Activated naive CD4-positive, alpha-beta T cell treated with anti-CD3 and anti-CD28 coated beads, Interleukin-2, amount 10 ng/mL, durations not matched to agents 7 days and 5 days (primary cell): Measurements from ENCODE around the gene ATOH8.

ENCODE experiments used
- CTCF ChIA-PET: fragments of 350-600 bp; sonication (Branson Sonifier 250); formaldehyde crosslinking; loops from one replicate; lab custom pipeline; 2021; ENCODE audit warnings: antibody characterized with exemption; lab: Charles Lee
- DNase-seq: peaks from one replicate; pipeline ENCODE4 v3.0.0-alpha.2; 2020
- H3K27ac Mint-ChIP-seq: one replicate; pipeline ENCODE4 v1.8.0; 2021; ENCODE audit warnings: mild to moderate bottlenecking, moderate library complexity, mixed read lengths
- H3K27me3 Mint-ChIP-seq: one replicate; pipeline ENCODE4 v1.8.0; 2021; ENCODE audit warnings: mild to moderate bottlenecking, mixed read lengths
- H3K36me3 Mint-ChIP-seq: one replicate; pipeline ENCODE4 v1.8.0; 2021; ENCODE audit warnings: mixed read lengths
- H3K4me1 Mint-ChIP-seq: one replicate; pipeline ENCODE4 v1.8.0; 2021; ENCODE audit warnings: mixed read lengths
- H3K4me3 Mint-ChIP-seq: one replicate; pipeline ENCODE4 v1.8.0; 2021; ENCODE audit warnings: mild to moderate bottlenecking, moderate library complexity, mixed read lengths
- H3K9me3 Mint-ChIP-seq: one replicate; pipeline ENCODE4 v1.8.0; 2021; ENCODE audit warnings: mixed read lengths

ATOH8 gene

DNA sequence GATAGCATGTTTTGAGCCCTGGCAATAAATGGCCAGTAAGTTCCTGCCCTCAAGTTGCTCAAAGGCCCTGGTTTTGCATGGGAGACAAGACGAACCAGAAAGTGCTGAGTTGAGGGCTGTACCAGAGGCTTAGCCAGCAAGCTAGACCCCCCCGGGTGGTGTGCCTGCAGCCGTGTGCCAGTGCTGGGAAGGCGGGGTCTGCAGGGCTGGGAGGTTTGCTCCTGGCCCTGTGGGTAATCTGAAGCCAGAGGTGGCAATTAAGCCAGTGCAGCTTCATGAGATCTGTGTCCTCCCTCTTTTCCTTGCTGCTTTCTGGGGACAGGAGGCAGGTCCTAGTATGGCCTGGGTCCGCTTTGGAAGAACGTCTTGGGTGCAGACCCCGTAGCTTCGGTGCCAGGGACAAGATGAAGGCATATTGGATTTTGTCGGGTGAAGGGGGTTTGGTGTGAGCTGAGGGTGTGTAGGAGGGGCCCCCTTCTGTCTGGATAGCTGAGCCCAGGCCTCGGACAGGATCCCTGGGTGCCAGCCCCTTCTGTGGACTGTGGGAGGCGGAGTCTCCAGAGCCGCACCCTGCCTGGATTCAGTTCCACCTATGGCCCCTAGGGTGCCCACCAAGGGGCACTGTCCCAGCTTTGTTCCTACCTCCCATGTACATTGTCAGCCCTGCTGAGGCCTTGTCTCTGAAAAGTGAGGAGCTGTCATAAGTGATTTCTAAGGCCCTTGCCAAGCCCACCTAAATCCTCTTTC lies 15.6 kb downstream of the ATOH8 start:
- no peak for DNase-seq
- Mint-ChIP-seq H3K4me3 (no peak overlapping the region), H3K27ac (no peak overlapping the region), H3K36me3 (no peaks in the 10 kb centered on the region), H3K4me1 (no peaks in the 10 kb centered on the region), H3K9me3 (no peaks in the 10 kb centered on the region), H3K27me3 (peaks cover 97% of the 10 kb centered on the region)
- CTCF ChIA-PET, result interaction anchor here (1.3 to 1.6 kb wide), 2 partner anchors 9 to 14 kb away, joined by 3 to 6 read pairs; no protein-coding TSS in a partner anchor

DNA sequence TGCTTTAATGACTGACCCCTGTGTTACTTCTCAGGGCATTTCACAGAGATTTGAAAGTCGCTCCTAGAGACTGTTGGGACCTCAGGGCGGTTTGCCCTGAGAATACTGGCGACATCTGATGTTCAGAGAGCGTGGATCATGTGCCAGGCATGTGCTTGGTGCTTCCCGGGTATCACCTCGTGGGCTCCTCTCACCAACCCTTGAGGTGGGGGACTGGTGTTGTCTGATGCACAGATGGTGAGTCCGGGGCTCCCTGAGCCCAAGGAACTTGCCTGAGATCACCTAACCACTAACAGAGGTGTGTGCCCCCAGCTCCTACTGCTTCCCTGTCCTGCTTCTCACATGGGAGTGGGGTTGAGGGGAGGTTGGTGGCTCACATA lies 16.2 kb downstream of the ATOH8 start:
- CTCF ChIA-PET, result interaction anchor here (1.3 to 1.6 kb wide), 3 partner anchors 10 to 17 kb away, joined by 3 to 6 read pairs (median 3); no protein-coding TSS in a partner anchor
- Mint-ChIP-seq H3K4me1 (no peaks in the 10 kb centered on the region), H3K4me3 (no peak overlapping the region), H3K36me3 (no peaks in the 10 kb centered on the region), H3K27ac (no peak overlapping the region), H3K27me3 (peaks cover 96% of the 10 kb centered on the region), H3K9me3 (no peaks in the 10 kb centered on the region)
- no peak for DNase-seq

DNA sequence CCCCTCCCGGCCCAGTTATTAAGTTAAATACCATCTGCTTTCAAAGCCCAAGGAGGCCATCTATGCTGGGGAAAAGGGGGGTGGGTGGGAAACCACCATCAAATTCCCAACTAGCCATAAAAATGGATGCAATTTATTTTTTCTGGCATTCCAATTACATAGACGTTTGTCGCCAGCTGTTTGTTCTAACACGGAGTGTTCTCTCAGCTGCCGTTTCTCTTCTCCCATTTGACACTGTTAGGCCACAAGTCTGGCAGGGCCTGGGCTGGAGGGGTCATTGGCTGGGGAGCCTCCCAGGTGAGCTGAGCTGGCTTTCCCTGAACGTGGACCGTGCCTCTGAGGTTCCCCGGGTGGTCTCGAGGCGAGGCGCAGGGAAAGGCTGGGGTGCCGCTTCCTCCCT lies 16.6 kb downstream of the ATOH8 start:
- H3K4me1 Mint-ChIP-seq, result no peaks in the 10 kb centered on the region
- H3K36me3 Mint-ChIP-seq, result no peaks in the 10 kb centered on the region
- H3K27me3 Mint-ChIP-seq, result peaks cover 95% of the 10 kb centered on the region

DNA sequence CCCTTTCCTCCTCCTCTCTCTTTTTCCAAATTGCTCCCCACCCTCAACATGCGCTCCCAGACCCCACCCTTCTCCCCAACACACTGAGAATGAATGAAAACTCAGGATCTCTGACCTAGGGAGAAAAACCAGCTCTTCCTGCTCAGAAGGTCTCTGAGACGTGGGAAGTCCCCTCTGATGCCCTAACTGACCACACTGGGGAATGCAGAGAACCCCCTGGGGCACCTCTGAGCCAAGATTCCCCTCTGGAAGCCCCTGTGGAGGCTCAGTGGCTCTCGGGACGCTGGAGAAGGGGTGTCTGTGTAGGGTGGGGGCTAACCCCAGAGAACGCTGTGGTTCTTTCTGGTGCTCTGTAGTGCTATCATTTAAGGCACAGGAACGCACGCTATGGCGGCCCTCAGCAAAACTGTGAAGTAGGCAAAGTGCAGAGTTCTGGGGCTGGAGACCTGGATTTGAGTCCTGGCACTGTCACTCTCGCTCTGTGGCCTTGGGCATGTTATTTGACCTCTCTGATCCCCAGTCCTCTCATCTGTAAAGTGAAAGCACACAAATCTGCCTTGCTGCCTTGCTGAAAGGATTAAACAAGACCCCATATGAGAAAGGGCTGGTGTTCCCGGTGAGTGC lies 17.1 kb downstream of the ATOH8 start:
- no peaks in the 10 kb centered on the region for H3K9me3 Mint-ChIP-seq
- CTCF ChIA-PET, result interaction anchor here (1.0 to 1.5 kb wide), 2 partner anchors 18 to 43 kb away, joined by 3 to 4 read pairs; no protein-coding TSS in a partner anchor
- H3K27me3 Mint-ChIP-seq, result peaks cover 95% of the 10 kb centered on the region
- H3K4me3 Mint-ChIP-seq, result no peak overlapping the region
- H3K36me3 Mint-ChIP-seq, result no peaks in the 10 kb centered on the region
- no peak overlapping the region for H3K27ac Mint-ChIP-seq
- no peaks in the 10 kb centered on the region for H3K4me1 Mint-ChIP-seq
- no peak for DNase-seq

More for the DNA sequence above, 16.6 kb downstream of the ATOH8 start:
- CTCF ChIA-PET, result interaction anchor here (1.5 to 1.6 kb wide), 2 partner anchors 10 to 18 kb away, joined by 3 to 6 read pairs; no protein-coding TSS in a partner anchor
- no peak for DNase-seq
- Mint-ChIP-seq H3K27ac (no peak overlapping the region), H3K4me3 (no peak overlapping the region), H3K9me3 (no peaks in the 10 kb centered on the region)

DNA sequence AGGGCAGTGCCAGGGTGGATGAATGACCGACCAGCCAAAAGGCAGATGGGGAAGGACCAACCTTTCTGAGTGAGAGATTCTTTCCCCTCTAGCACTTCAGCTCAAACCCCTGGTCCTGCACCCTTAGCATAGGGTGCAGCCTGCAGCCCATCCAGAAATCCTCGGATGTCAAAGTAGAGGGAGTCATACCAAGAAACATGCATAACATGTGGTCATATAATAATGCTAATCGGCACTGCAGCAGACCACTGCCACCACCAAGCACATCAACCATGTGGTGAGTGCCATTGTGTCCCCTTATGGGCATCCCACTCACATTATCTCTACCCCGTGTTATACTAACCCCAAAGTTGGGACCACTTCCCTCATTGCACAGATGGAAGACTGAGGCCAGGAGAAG lies 17.7 kb downstream of the ATOH8 start:
- no peak overlapping the region for H3K4me3 Mint-ChIP-seq
- CTCF ChIA-PET, result interaction anchor here (0.9 to 1.5 kb wide), 5 partner anchors 11 to 42 kb away, joined by 3 to 4 read pairs (median 3); no protein-coding TSS in a partner anchor
- no peaks in the 10 kb centered on the region for H3K9me3 Mint-ChIP-seq
- H3K4me1 Mint-ChIP-seq, result no peaks in the 10 kb centered on the region
- H3K27me3 Mint-ChIP-seq, result peaks cover 95% of the 10 kb centered on the region
- no peak for DNase-seq
- H3K36me3 Mint-ChIP-seq, result no peaks in the 10 kb centered on the region
- no peak overlapping the region for H3K27ac Mint-ChIP-seq

DNA sequence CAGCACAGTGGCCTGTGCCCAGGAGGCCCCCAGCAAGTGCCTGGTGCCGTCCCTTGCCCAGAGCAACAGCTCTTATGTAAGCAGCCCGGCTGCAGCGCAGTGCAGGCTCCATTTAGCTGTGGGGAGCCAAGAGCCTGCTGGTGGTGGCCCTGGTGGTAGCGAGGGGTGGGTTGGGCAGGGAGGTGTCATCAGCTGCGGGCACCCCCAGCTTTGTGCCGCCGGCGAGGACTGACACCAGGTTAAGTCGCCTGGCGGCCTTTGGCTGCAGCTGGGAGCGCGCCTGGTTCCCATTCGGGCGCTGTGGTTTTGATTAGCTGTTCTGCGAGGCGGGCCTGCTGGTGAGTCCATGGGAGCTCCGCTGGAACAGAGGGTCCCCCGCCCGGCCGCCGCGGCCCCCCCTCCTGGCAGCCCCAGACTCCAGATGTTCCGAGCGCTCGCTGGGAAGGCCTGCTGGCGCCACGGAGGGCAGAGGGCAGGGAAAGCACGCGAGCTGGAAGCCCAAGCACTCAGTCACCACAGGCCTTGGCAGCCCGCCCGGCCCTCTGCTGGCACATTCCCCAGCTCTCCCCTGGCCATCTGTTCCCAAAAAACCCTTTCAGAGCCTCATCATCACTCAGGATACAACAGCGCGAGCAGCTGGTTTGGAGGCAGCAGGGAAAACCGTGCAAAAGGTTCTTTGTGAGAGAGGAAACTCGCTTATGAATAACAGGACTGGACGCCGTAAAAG lies 18.4 kb downstream of the ATOH8 start:
- CTCF ChIA-PET, result interaction anchor here (0.9 to 1.1 kb wide), 5 partner anchors 11 to 42 kb away, joined by 3 to 4 read pairs (median 3); no protein-coding TSS in a partner anchor
- Mint-ChIP-seq H3K4me1 (no peaks in the 10 kb centered on the region), H3K27ac (no peak overlapping the region), H3K27me3 (peaks cover 93% of the 10 kb centered on the region), H3K4me3 (no peak overlapping the region), H3K36me3 (no peaks in the 10 kb centered on the region), H3K9me3 (no peaks in the 10 kb centered on the region)
- no peak for DNase-seq

DNA sequence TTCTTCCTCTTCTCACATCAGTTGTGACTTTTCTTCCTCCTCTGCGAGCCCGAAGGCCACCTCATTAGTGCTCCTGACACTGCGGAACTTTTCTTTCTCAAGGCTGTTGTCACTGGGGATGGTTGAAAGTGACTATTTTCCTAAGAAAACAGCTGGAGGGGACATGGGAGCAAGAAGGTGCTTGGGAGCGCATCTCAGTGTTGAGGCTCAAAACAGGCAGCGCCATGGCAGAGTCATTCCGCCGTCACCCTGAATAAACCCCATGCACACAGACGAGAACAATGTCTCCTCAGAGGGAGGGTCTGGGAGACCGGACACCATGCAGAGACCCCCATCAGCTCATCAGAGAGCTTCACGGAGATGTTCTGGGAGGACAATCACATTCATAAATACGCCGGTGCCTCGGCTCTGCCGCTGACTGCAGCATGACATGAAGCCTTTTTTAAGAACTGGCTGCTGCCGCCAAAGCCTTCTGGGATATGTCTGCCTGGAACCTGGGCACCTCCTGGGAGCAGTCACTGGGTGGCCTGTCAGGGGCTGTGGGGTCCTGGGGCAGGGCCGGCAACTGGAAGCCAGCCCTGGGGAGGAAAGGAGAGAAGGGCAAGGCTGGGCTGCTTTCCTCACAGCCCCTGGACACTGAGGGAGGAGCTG lies 19.2 kb downstream of the ATOH8 start:
- no peaks in the 10 kb centered on the region for H3K4me1 Mint-ChIP-seq
- no peak for DNase-seq
- peaks cover 92% of the 10 kb centered on the region for H3K27me3 Mint-ChIP-seq
- H3K27ac Mint-ChIP-seq, result no peak overlapping the region
- H3K4me3 Mint-ChIP-seq, result no peak overlapping the region
- H3K36me3 Mint-ChIP-seq, result no peaks in the 10 kb centered on the region
- CTCF ChIA-PET, result interaction anchor here (1.0 to 1.1 kb wide), 2 partner anchors 23 to 41 kb away, joined by 3 read pairs; no protein-coding TSS in a partner anchor
- H3K9me3 Mint-ChIP-seq, result no peaks in the 10 kb centered on the region

DNA sequence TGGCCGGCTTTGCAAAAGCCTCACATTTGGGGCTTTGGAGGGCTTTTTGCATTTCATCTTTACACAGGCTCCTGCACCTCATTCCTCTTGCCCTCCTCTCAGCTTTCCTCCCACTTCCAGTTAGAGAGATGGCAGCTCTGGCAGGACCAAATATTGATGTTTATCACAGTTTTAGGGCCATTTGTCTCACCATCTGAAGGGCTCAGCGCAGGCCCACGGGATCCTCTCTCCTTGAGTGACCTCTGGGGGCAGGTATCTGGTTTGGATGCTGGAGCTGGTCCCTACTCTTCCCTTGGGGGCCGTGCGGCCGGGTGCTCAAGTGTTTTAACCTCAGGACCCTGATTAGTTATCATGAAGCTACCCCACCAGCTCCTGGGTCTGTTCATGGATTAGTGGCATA lies 19.9 kb downstream of the ATOH8 start:
- Mint-ChIP-seq H3K27ac (no peak overlapping the region), H3K27me3 (peaks cover 84% of the 10 kb centered on the region)
- CTCF ChIA-PET, result interaction anchor here (1.1 kb wide), 1 partner anchor 24 kb away, joined by 3 read pairs; no protein-coding TSS in a partner anchor

DNA sequence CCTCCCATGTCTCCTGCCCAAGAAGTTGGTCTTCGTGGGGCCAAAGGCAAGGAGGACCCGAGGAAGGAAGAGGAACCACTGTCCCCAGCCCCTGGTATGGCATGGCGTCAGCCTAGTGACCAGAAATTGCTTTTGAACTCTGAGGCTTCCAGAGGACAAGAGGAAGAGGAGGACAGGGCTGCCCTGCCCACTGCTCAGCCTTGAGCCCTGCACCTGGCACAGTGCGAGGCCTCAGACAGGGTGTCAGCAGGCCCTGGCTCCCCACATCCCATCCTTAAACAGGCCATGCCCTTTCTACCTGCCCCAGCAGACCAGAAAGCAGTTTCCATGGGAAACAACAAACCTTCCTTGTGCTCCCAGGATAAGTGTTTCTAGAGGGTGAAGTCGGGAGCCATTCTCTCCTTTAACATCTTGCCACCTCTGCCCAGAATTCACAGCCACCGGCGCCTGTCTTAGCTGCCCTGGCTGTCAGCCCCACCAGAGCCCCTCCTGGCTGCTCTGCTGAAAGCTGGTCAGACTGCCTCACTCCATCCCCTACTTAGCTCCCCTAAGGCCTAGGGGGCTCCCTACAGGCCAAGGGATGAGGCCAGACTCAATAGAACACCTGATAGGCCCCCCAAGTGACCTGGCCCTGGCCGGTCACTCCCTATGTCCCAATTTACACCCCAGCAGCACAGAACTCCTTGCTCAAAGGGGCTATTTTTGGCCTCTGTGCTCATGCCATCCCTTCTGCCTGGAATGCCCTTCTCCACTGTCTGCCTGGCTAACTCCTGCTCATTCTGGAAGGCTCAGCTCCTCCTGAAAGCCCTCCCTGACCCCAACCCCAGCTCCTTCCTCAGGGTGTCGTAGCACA lies 20.6 kb downstream of the ATOH8 start:
- Mint-ChIP-seq H3K27me3 (peaks cover 78% of the 10 kb centered on the region), H3K36me3 (no peaks in the 10 kb centered on the region), H3K27ac (no peak overlapping the region), H3K4me3 (no peak overlapping the region), H3K9me3 (no peaks in the 10 kb centered on the region), H3K4me1 (no peaks in the 10 kb centered on the region)
- CTCF ChIA-PET, result interaction anchor here (1.1 to 2.0 kb wide), 2 partner anchors 24 to 39 kb away, joined by 3 to 6 read pairs; no protein-coding TSS in a partner anchor
- DNase-seq, result no peak

More for the DNA sequence above, 19.9 kb downstream of the ATOH8 start:
- H3K4me1 Mint-ChIP-seq, result no peaks in the 10 kb centered on the region
- DNase-seq, result no peak
- no peak overlapping the region for H3K4me3 Mint-ChIP-seq
- H3K9me3 Mint-ChIP-seq, result no peaks in the 10 kb centered on the region
- no peaks in the 10 kb centered on the region for H3K36me3 Mint-ChIP-seq

DNA sequence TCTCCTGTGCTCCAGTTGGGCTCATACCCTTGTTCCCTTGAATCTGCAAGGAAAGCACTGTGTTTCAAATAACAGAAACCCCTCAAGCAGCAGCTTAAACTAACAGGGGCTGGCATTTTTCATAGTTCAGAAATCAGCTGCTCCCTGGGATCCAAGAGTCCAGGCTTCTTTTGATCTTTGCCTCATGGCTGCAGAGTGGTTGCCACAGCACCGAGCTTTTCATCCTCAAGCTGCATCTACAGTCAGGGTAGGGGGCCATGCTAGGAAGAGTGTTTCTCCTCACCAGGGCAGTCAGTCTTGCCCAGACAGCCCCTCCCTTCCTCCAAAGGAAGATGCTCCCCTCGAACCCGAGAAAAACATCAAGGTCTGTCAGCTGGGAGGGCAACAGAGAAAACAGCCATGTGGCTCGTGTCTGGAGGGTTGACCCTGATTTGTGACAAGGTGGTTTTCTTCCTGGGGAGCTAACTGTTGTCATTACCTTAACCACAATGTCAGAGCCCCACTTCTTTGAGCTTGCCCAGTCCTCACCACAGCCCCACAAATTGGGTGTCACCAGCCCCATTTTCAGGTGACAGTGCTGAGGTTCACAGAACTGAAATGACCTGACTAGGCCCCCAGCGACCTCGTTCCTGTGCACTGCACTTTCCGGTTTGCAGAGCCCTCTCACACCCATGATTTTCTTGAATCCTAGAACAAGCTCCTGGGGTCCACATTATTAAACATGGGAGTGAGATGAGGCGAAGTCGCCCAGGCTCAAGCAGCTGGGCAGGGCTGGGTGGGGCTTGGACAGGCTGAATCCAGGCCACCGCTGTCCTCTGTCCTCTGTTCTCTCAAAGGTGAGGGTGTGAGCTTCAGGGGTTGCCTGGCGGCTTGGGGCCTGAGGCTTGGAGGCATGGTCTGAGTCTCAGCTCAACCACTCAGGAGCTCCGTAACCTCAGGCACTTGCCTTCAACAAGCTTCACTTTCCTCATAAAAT lies 21.9 kb downstream of the ATOH8 start:
- CTCF ChIA-PET, result interaction anchor here (1.0 to 2.0 kb wide), 5 partner anchors 17 to 97 kb away, joined by 3 to 6 read pairs (median 3); no protein-coding TSS in a partner anchor
- H3K4me3 Mint-ChIP-seq, result no peak overlapping the region
- no peaks in the 10 kb centered on the region for H3K4me1 Mint-ChIP-seq
- H3K36me3 Mint-ChIP-seq, result no peaks in the 10 kb centered on the region
- no peaks in the 10 kb centered on the region for H3K9me3 Mint-ChIP-seq
- no peak overlapping the region for H3K27ac Mint-ChIP-seq
- peaks cover 72% of the 10 kb centered on the region for H3K27me3 Mint-ChIP-seq
- DNase-seq, result no peak

DNA sequence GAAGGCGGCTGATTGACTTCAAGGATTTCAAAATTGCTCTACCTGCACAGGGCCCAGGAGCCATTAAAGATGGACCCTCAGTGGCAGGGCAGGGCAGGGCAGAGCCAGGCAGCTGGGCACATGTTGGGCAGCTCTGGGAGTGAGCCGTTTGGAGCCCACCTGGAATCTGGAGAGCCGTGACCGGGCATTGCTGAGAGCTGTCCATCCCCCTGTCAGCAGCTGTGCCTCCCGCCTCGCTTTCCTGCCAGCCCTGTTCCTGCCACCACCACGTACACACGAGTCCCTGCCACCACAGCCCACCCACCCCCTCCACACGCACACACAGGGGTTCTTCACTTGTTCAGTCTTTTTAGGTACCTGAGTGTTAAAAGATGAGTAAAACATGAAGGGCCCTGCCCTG lies 22.9 kb downstream of the ATOH8 start:
- CTCF ChIA-PET, result interaction anchor here (1.0 to 1.4 kb wide), 3 partner anchors 16 to 98 kb away, joined by 3 read pairs; no protein-coding TSS in a partner anchor
- Mint-ChIP-seq H3K27me3 (peaks cover 72% of the 10 kb centered on the region), H3K27ac (no peak overlapping the region), H3K4me3 (no peak overlapping the region), H3K9me3 (no peaks in the 10 kb centered on the region), H3K36me3 (no peaks in the 10 kb centered on the region), H3K4me1 (no peaks in the 10 kb centered on the region)
- no peak for DNase-seq

DNA sequence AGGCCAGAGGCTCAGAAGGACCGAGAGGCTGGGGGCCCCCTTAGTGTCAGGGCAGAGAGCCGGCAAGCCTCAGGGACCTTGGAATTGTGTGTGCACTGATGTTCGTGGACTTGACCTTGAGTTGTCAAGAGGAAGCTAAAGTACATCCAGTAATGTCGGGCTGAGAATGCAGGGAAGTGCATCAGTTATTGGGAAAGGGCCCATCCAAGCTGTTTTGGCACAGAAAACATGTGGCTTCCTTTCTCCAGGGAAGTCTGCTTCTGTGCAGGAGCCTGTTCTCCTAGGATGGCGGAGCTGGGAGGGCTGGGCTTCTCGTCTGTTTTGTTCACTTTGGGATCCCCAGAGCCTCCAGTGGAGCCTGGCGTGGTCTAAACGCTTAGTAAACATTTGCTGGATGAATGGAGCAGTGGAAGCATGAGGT lies 23.7 kb downstream of the ATOH8 start:
- CTCF ChIA-PET, result no interaction called here
- no peaks in the 10 kb centered on the region for H3K4me1 Mint-ChIP-seq
- peaks cover 64% of the 10 kb centered on the region for H3K27me3 Mint-ChIP-seq

More for the DNA sequence above, 23.7 kb downstream of the ATOH8 start:
- Mint-ChIP-seq H3K4me3 (no peak overlapping the region), H3K36me3 (no peaks in the 10 kb centered on the region), H3K27ac (no peak overlapping the region), H3K9me3 (no peaks in the 10 kb centered on the region)
- DNase-seq, result no peak
